GM12872 (cell line): ENCODE data around the gene UNC5A.

ENCODE experiments used
- CTCF ChIP-seq: IDR thresholded peaks from 3 replicates; pipeline ENCODE4 v1.5.1; 2011; ENCODE audit warnings: low read depth, mild to moderate bottlenecking, low read length, moderate library complexity; ENCODE audit not compliant: insufficient read depth

Gene UNC5A

GRCh38 chr5:176827736-176828414 lies 17.5 kb downstream of the UNC5A start:
- no peak for TF ChIP-seq CTCF

GRCh38 chr5:176829320-176829719 lies 19.0 kb downstream of the UNC5A start:
- TF ChIP-seq CTCF, result no peak

GRCh38 chr5:176830422-176830994 lies 20.1 kb downstream of the UNC5A start:
- TF ChIP-seq CTCF, result no peak

GRCh38 chr5:176830995-176831423 lies 20.6 kb downstream of the UNC5A start:
- TF ChIP-seq CTCF, result no peak

- TF ChIP-seq CTCF, result no peak
These were observed 21.1 kb downstream of the UNC5A start for GRCh38 chr5:176831425-176831824.

- TF ChIP-seq CTCF, result no peak
These were observed 21.8 kb downstream of the UNC5A start for GRCh38 chr5:176832162-176832561.

GRCh38 chr5:176833286-176833685 lies 22.9 kb downstream of the UNC5A start:
- no peak for TF ChIP-seq CTCF

GRCh38 chr5:176835918-176836317 lies 25.6 kb downstream of the UNC5A start:
- no peak for TF ChIP-seq CTCF
